Measurements from ENCODE around the gene DENND2A.

The DENND2A gene

DNA sequence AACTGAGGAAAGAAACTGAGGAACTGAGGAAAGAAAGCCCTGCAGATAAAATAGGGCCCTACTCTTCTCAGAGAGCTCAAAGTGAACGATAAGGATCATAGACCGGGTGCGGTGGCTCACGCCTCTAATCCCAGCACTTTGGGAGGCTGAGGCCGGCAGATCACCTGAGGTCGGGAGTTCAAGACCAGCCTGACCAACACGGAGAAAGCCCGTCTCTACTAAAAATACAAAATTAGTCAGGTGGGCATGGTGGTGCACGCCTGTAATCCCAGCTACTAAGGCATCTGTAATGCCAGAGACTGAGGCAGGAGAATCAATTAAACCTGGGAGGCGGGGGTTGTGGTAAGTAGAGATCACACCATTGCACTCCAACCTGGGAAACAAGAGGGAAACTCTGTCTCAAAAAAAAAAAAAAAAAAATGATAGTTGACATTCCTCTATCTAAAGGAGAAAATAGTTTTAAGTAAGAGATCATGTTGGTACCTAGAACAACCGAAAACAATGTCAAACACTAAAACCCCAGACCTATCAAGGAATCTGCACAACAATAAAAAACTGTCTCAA, 163.8 kb downstream of the DENND2A start:
- TF ChIP-seq CTCF (conservative IDR thresholded peaks at IDR 0.05; ENCODE audit: low read depth): no peak
- H3K27ac ChIP-seq: peak overlapping the region; percentile 48; the same call in 1 of the 2 replicates
- DNase-seq (ENCODE audit: low spot score): no peak
- ChIA-PET CTCF (interaction anchor here (0.9 kb wide), 1 partner anchor 18 kb away, joined by 3 read pairs; no protein-coding TSS in a partner anchor), POLR2A (ENCODE audit: low non-redundant PET) (no interaction called here)

- POLR2A ChIA-PET (ENCODE audit: low non-redundant PET): no interaction called here
- TF ChIP-seq CTCF (conservative IDR thresholded peaks at IDR 0.05; ENCODE audit: low read depth): peak; percentile 80
- peak; percentile 32 for DNase-seq (ENCODE audit: low spot score)
- no peak overlapping the region for H3K27ac ChIP-seq
- CTCF ChIA-PET: interaction anchor here (0.6 kb wide), 1 partner anchor 726 kb away, joined by 5 read pairs; no protein-coding TSS in a partner anchor
These were observed 164.8 kb downstream of the DENND2A start for GRCh38 chr7:140475747-140476333.

Measured in RWPE1 (cell line).